B cell (primary cell): ENCODE measurements around the gene AP1S3. TPM values are rescaled to one million over a fixed set of nuclear protein-coding genes. Genes with fewer than 3 reads are reported as not detected.

Experiments
- ATAC-seq: fragments of 200-7000 bp; cut with Tn5 transposase; one replicate; pipeline ENCODE4 v1.10.0; 2021; ENCODE audit warnings: low read depth, mild to moderate bottlenecking, moderate number of reproducible peaks, moderate library complexity
- CTCF ChIA-PET: fragments of 350-600 bp; sonication (Branson Sonifier 250); formaldehyde crosslinking; loops from one replicate; lab custom pipeline; 2021; ENCODE audit warnings: antibody characterized with exemption, inconsistent platforms; lab: Charles Lee
- POLR2A ChIA-PET: fragments of 350-600 bp; sonication (Branson Sonifier 250); formaldehyde crosslinking; loops from one replicate; lab custom pipeline; 2021; ENCODE audit warnings: antibody characterized with exemption; lab: Charles Lee
- DNase-seq: peaks from one replicate; pipeline ENCODE4 v3.0.0; 2013
- H2AFZ ChIP-seq: 2 replicates; pipeline ENCODE4 v1.6.1; 2012; ENCODE audit warnings: mild to moderate bottlenecking, low read depth, low read length; ENCODE audit not compliant: insufficient read depth, poor library complexity, severe bottlenecking
- H3K27ac ChIP-seq, 2 donors: 1 replicate in 1 of 2; 2 replicates in 1 of 2; pipeline ENCODE4 v1.5.1; 2012 to 2013; ENCODE audit warnings: low read length in 2 of 2, mild to moderate bottlenecking in 2 of 2, moderate library complexity in 1 of 2
- H3K27me3 ChIP-seq, 4 experiments: fragments of 200-600 bp in 1 of 4; sonication (generic) in 1 of 4; replicated peaks in 1 of 4; 1 replicate in 2 of 4; 2 replicates in 2 of 4; pipeline versions ENCODE4 v1.6.1 to v1.7.0; 2013 to 2016; ENCODE audit warnings: low read length in 3 of 4, mild to moderate bottlenecking in 2 of 4, mixed read lengths in 1 of 4, moderate library complexity in 1 of 4; ENCODE audit not compliant: insufficient read depth in 4 of 4, control insufficient read depth in 3 of 4; ENCODE audit errors: control extremely low read depth in 1 of 4
- H3K36me3 ChIP-seq, 2 experiments: replicated peaks in 1 of 2; 1 replicate in 1 of 2; 2 replicates in 1 of 2; pipeline versions ENCODE4 v1.6.1 to v1.7.1; 2013; ENCODE audit warnings: low read length in 1 of 2; ENCODE audit not compliant: insufficient read depth in 2 of 2, control insufficient read depth in 1 of 2; ENCODE audit errors: control extremely low read depth in 1 of 2, extremely low read depth in 1 of 2
- H3K4me1 ChIP-seq, 2 donors: fragments of 200-600 bp in 1 of 2; sonication (generic) in 1 of 2; 1 replicate in 1 of 2; 2 replicates in 1 of 2; pipeline versions ENCODE4 v1.5.1 to v1.6.1; 2013 to 2017; ENCODE audit warnings: low read length in 2 of 2; ENCODE audit not compliant: control insufficient read depth in 2 of 2, insufficient read depth in 2 of 2
- H3K4me2 ChIP-seq: replicated peaks from 2 replicates; pipeline ENCODE3; 2012; ENCODE audit warnings: mild to moderate bottlenecking, low read depth, low read length; ENCODE audit not compliant: poor library complexity, severe bottlenecking
- H3K4me3 ChIP-seq, 5 experiments: fragments of 200-600 bp in 1 of 5; sonication (generic) in 1 of 5; 1 replicate in 3 of 5; 2 replicates in 2 of 5; pipeline versions ENCODE4 v1.5.1 to v1.7.0; 2011 to 2016; ENCODE audit warnings: low read length in 4 of 5, mild to moderate bottlenecking in 4 of 5, low read depth in 2 of 5, control low read depth in 1 of 5, moderate library complexity in 1 of 5; ENCODE audit not compliant: insufficient read depth in 1 of 5; ENCODE audit errors: control extremely low read depth in 1 of 5, extremely low read depth in 1 of 5
- H3K79me2 ChIP-seq: fragments of 200-600 bp; sonication (generic); one replicate; pipeline ENCODE4 v1.6.0; 2016; ENCODE audit warnings: low read length; ENCODE audit not compliant: control insufficient read depth, insufficient read depth
- H3K9ac ChIP-seq: fragments of 200-600 bp; sonication (generic); 2 replicates; pipeline ENCODE4 v1.6.1; 2017; ENCODE audit warnings: mild to moderate bottlenecking, low read length, moderate library complexity
- H3K9me3 ChIP-seq, 3 donors: one replicate each; pipeline versions ENCODE4 v1.6.1 to v1.7.1; 2013; ENCODE audit warnings: low read length in 2 of 3; ENCODE audit not compliant: control insufficient read depth in 2 of 3, insufficient read depth in 1 of 3; ENCODE audit errors: control extremely low read depth in 1 of 3
- H4K20me1 ChIP-seq: 2 replicates; pipeline ENCODE4 v1.6.0; 2012; ENCODE audit warnings: mild to moderate bottlenecking, low read length; ENCODE audit not compliant: insufficient read depth, control insufficient read depth, poor library complexity, severe bottlenecking
- H3K27ac Mint-ChIP-seq: one replicate; pipeline ENCODE4 v1.8.0; 2021; ENCODE audit warnings: mixed read lengths
- H3K27me3 Mint-ChIP-seq: one replicate; pipeline ENCODE4 v1.8.0; 2021; ENCODE audit warnings: mixed read lengths
- H3K4me1 Mint-ChIP-seq: one replicate; pipeline ENCODE4 v1.8.0; 2021; ENCODE audit warnings: mixed read lengths
- H3K4me3 Mint-ChIP-seq: one replicate; pipeline ENCODE4 v1.8.0; 2021; ENCODE audit warnings: mixed read lengths
- H3K9me3 Mint-ChIP-seq: one replicate; pipeline ENCODE4 v1.8.0; 2022; ENCODE audit warnings: mixed read lengths; ENCODE audit not compliant: insufficient read depth
- EZH2 ChIP-seq: IDR thresholded peaks from 2 replicates; pipeline ENCODE4 v1.6.1; 2012; ENCODE audit warnings: borderline replicate concordance, low read depth, mild to moderate bottlenecking, moderate library complexity, low read length; ENCODE audit not compliant: insufficient read depth, poor library complexity, severe bottlenecking
- WGBS: methylation state at CpG from one replicate; pipeline ENCODE4 v1.1.5; 2013; ENCODE audit warnings: missing lambda C conversion rate; ENCODE audit not compliant: insufficient coverage; 5-methylcytosine and 5-hydroxymethylcytosine counted together
- intact Hi-C: fragments of 100-400 bp; cut with micrococcal nuclease; formaldehyde crosslinking; loops from one replicate; pipeline ENCODE4 v1.10.0; 2022
- polyA plus RNA-seq: library from polyadenylated mRNA; depleted of rRNA; stranded (reverse); fragments of >200 nt; gene quantifications from 2 replicates; pipeline ENCODE4 v1.2.3, GENCODE V29; 2012
- total RNA-seq, 2 donors: library from RNA; stranded (reverse); fragments of 120-200 nt in 1 of 2; gene quantifications; 1 replicate in 1 of 2; 2 replicates in 1 of 2; pipeline versions ENCODE4 v1.2.3 to v1.2.4, GENCODE V29; 2013 to 2022
- TF ChIP-seq, protein P1 (sequence below): fragments of 200-600 bp; IDR thresholded peaks from one replicate; pipeline ENCODE4 v1.8.0; 2022; ENCODE audit warnings: antibody characterized with exemption, mild to moderate bottlenecking

The AP1S3 gene
- total and polyA plus RNA-seq, 2 donors (not counting 1 experiment from before 2014, with no cell fraction given): 7.2 to 41.4 TPM

DNA sequence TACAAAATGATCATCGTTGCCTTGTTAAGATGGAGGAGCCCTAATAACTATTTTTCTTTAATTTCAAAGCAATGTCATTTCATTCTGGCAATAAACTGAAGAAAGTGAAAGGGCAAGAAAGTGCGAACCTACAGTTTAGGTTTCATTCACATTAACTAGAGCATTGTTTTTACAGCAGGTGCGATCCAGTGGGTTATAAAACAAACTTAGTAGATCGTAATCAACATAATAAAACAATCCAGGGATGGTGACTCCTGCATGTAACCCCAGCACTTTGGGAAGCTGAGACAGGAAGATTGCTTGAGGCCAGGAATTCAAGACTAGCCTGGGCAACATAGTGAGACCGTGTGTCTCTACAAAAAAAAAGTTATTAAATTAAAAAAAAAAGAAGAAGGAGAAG is 51.1 kb downstream of the AP1S3 start:
- Histone ChIP-seq H3K4me2 (no peak overlapping the region), H3K9ac (no peak overlapping the region), H3K79me2 (peaks cover 53% of the 10 kb centered on the region), H3K9me3 (peaks cover 0 to 4% (median 0%) of the 10 kb centered on the region in 3 donors), H3K36me3 (peaks cover 0 to 5% of the 10 kb centered on the region in 2 experiments), H3K4me3 (no peak overlapping the region), H4K20me1 (no peaks in the 10 kb centered on the region), H3K27me3 (no peaks in the 10 kb centered on the region), H2AFZ (peak overlapping the region; percentile 40), H3K27ac (peak overlapping the region; percentile 71 to 81), H3K4me1 (peaks cover 17 to 18% of the 10 kb centered on the region in 2 donors)
- DNase-seq (no peak), ATAC-seq (no peak)
- H3K27ac Mint-ChIP-seq: peak overlapping the region; percentile 41
- no peaks in the 10 kb centered on the region for H3K9me3 Mint-ChIP-seq
- CTCF ChIA-PET: interaction anchor here (0.7 to 0.8 kb wide), 2 partner anchors 9 to 87 kb away, joined by 3 read pairs; no protein-coding TSS in a partner anchor
- H3K27me3 Mint-ChIP-seq: no peaks in the 10 kb centered on the region
- H3K4me1 Mint-ChIP-seq: peaks cover 39% of the 10 kb centered on the region
- POLR2A ChIA-PET: no interaction called here
- TF ChIP-seq EZH2: no peak
- TF ChIP-seq, protein P1, sequence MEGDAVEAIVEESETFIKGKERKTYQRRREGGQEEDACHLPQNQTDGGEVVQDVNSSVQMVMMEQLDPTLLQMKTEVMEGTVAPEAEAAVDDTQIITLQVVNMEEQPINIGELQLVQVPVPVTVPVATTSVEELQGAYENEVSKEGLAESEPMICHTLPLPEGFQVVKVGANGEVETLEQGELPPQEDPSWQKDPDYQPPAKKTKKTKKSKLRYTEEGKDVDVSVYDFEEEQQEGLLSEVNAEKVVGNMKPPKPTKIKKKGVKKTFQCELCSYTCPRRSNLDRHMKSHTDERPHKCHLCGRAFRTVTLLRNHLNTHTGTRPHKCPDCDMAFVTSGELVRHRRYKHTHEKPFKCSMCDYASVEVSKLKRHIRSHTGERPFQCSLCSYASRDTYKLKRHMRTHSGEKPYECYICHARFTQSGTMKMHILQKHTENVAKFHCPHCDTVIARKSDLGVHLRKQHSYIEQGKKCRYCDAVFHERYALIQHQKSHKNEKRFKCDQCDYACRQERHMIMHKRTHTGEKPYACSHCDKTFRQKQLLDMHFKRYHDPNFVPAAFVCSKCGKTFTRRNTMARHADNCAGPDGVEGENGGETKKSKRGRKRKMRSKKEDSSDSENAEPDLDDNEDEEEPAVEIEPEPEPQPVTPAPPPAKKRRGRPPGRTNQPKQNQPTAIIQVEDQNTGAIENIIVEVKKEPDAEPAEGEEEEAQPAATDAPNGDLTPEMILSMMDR: no peak
- no CpG with 5 or more reads among the region's 5 CpGs for WGBS
- intact Hi-C loops: loop anchor here (10.0 kb wide), 1 partner anchor 109 kb away; no protein-coding TSS in a partner anchor
- H3K4me3 Mint-ChIP-seq: no peak overlapping the region

- POLR2A ChIA-PET: no interaction called here
- Histone ChIP-seq H3K27ac (no peak overlapping the region), H3K9ac (no peak overlapping the region), H3K4me2 (no peak overlapping the region), H2AFZ (no peak overlapping the region), H3K4me3 (no peak overlapping the region), H3K27me3 (no peaks in the 10 kb centered on the region), H3K9me3 (peaks cover 0 to 4% (median 0%) of the 10 kb centered on the region in 3 donors), H4K20me1 (no peaks in the 10 kb centered on the region), H3K4me1 (peaks cover 17 to 18% of the 10 kb centered on the region in 2 donors), H3K79me2 (peaks cover 58% of the 10 kb centered on the region), H3K36me3 (peaks cover 0 to 5% of the 10 kb centered on the region in 2 experiments)
- ATAC-seq (no peak), DNase-seq (no peak)
- H3K27ac Mint-ChIP-seq: no peak overlapping the region
- 98% methylated on average over 4 of the region's 5 CpGs for WGBS
- H3K4me3 Mint-ChIP-seq: no peak overlapping the region
- TF ChIP-seq EZH2: no peak
- TF ChIP-seq, protein P1: no peak
- CTCF ChIA-PET: interaction anchor here (1.1 kb wide), 1 partner anchor 500 kb away, joined by 6 read pairs; no protein-coding TSS in a partner anchor
- H3K9me3 Mint-ChIP-seq: no peaks in the 10 kb centered on the region
- peaks cover 36% of the 10 kb centered on the region for H3K4me1 Mint-ChIP-seq
- intact Hi-C loops: loop anchor here (10.0 kb wide), 1 partner anchor 111 kb away; no protein-coding TSS in a partner anchor
- H3K27me3 Mint-ChIP-seq: no peaks in the 10 kb centered on the region
Measured at GRCh38 chr2:223784221-223784772, 53.1 kb downstream of the AP1S3 start.
